ENCODE results near the gene ISCU. TPM values are rescaled to one million over a fixed set of nuclear protein-coding genes. Genes with fewer than 3 reads are reported as not detected.

ISCU gene
- total and polyA plus RNA-seq, 9 of the 15 experiments (the other 6 are each of a cell fraction or from before 2014, with no cell fraction given): 15.9 to 92.5 (median 77.3) TPM

- Histone ChIP-seq H3K4me3 (no peak overlapping the region), H3K9me3 (replicated peaks; ENCODE audit: control insufficient read depth, insufficient read depth, low read depth, low read length) (no peaks in the 10 kb centered on the region), H3K36me3 (ENCODE audit: control insufficient read depth, insufficient read depth, low read length) (no peaks in the 10 kb centered on the region), H3K4me1 (replicated peaks in 1 of 2; ENCODE audit: control insufficient read depth in 2 of 2, insufficient read depth in 2 of 2, low read length in 2 of 2) (peaks cover 0 to 29% of the 10 kb centered on the region in 2 experiments; a peak in 1 of 5 replicates), H3K9ac (ENCODE audit: insufficient read depth in 1 of 2, low read depth in 2 of 2, low read length in 2 of 2) (no peak overlapping the region), H2AFZ (ENCODE audit: low read depth, low read length) (no peak overlapping the region), H3K27ac (ENCODE audit: extremely low read depth, low read depth, low read length) (no peak overlapping the region), H3K27me3 (ENCODE audit: control insufficient read depth in 2 of 2, insufficient read depth in 2 of 2, low read length in 2 of 2) (peaks cover 0 to 6% of the 10 kb centered on the region in 2 experiments; a peak in 1 of 5 replicates), H3K9me1 (ENCODE audit: control insufficient read depth, insufficient read depth, low read length) (peaks cover 2% of the 10 kb centered on the region), H4K20me1 (replicated peaks; ENCODE audit: control insufficient read depth, insufficient read depth, low read length) (peaks cover 4% of the 10 kb centered on the region; the same call in 1 of the 2 replicates), H3K79me2 (ENCODE audit: control insufficient read depth, insufficient read depth, low read length) (no peaks in the 10 kb centered on the region), H3K4me2 (ENCODE audit: insufficient read depth, low read length) (no peak overlapping the region)
- ChIA-PET POLR2A (no interaction called here), CTCF (ENCODE audit: low intra/inter-chr PET ratio) (no interaction called here)
- in situ Hi-C loops (cut with MboI): no loop called here
- DNase-seq (ENCODE audit: extremely low read depth in 1 of 4, low spot score in 3 of 4): no peak
- TF ChIP-seq, protein P1, sequence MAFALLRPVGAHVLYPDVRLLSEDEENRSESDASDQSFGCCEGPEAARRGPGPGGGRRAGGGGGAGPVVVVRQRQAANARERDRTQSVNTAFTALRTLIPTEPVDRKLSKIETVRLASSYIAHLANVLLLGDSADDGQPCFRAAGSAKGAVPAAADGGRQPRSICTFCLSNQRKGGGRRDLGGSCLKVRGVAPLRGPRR (CRISPR knock-in tag; IDR thresholded peaks at IDR 0.05): no peak
- no peak for TF ChIP-seq ZNF197 (CRISPR knock-in tag; IDR thresholded peaks at IDR 0.05; ENCODE audit: low read depth)
- TF ChIP-seq GABPB2 (CRISPR knock-in tag; conservative IDR thresholded peaks at IDR 0.05): no peak
- no peak for TF ChIP-seq PRDM10 (IDR thresholded peaks at IDR 0.05; ENCODE audit: partially characterized antibody)
- no peak for TF ChIP-seq NFE2 (IDR thresholded peaks at IDR 0.05; ENCODE audit: low read depth)
- TF ChIP-seq PURB (CRISPR knock-in tag; IDR thresholded peaks at IDR 0.05; ENCODE audit: low read depth): no peak
- TF ChIP-seq ZNF282 (CRISPR knock-in tag; IDR thresholded peaks at IDR 0.05): no peak
- no peak for TF ChIP-seq TAF15 (IDR thresholded peaks at IDR 0.05; ENCODE audit: low read depth, low read length)
- WGBS (ENCODE audit: insufficient coverage, low coverage, missing lambda C conversion rate): 83% methylated on average over 9 of the region's 10 CpGs
- no TSS peak for BruUV-seq (replicated peaks)
- no peak for ATAC-seq
- intact Hi-C loops (cut with micrococcal nuclease): no loop called here
- no peak for FAIRE-seq
Observed at GRCh38 chr12:108594323-108594903, 32.0 kb downstream of the ISCU start.
